ENCODE results near the gene PPP2R3B. TPM values are rescaled to one million over a fixed set of nuclear protein-coding genes. Genes with fewer than 3 reads are reported as not detected.

The PPP2R3B gene
- total RNA-seq, 1 donor from 2014 or later, result 30.3 TPM

GRCh38 chrX:355329-356050 is 31.2 kb downstream of the PPP2R3B start:
- peaks cover 9% of the 10 kb centered on the region for H3K36me3 ChIP-seq

GRCh38 chrX:353566-354535 is 32.9 kb downstream of the PPP2R3B start:
- Histone ChIP-seq H3K9ac (no peak overlapping the region), H3K27ac (no peak overlapping the region), H3K4me1 (no peaks in the 10 kb centered on the region), H3K27me3 (no peaks in the 10 kb centered on the region), H3K36me3 (no peaks in the 10 kb centered on the region), H3K4me2 (no peak overlapping the region), H3K79me2 (ENCODE audit: low read depth) (peaks cover 39% of the 10 kb centered on the region), H3K4me3 (no peak overlapping the region), H3K9me3 (ENCODE audit: low read depth) (no peaks in the 10 kb centered on the region), H2AFZ (replicated peaks) (no peak overlapping the region), H3F3A (ENCODE audit: low read depth) (no peaks in the 10 kb centered on the region), H4K20me1 (ENCODE audit: low read depth) (peaks cover 14% of the 10 kb centered on the region)
- Mint-ChIP-seq H3K27me3 (ENCODE audit: insufficient read depth, low read depth) (peaks cover 5% of the 10 kb centered on the region), H3K9me3 (peaks cover 2% of the 10 kb centered on the region), H3K27ac (no peak overlapping the region), H3K4me1 (peaks cover 23% of the 10 kb centered on the region), H3K36me3 (peaks cover 45% of the 10 kb centered on the region), H3K4me3 (no peak overlapping the region)
- TF ChIP-seq EZH2 (IDR thresholded peaks at IDR 0.05), result no peak
- TF ChIP-seq CTCF (IDR thresholded peaks at IDR 0.05), result no peak
- TF ChIP-seq EZH2phosphoT487 (IDR thresholded peaks at IDR 0.05), result no peak
- DNase-seq (ENCODE audit: low spot score), result no peak

More at GRCh38 chrX:355329-356050, 31.2 kb downstream of the PPP2R3B start:
- TF ChIP-seq EZH2phosphoT487 (IDR thresholded peaks at IDR 0.05) (no peak), EZH2 (IDR thresholded peaks at IDR 0.05) (no peak), CTCF (IDR thresholded peaks at IDR 0.05) (no peak)
- H3K4me2 ChIP-seq, result no peak overlapping the region
- Mint-ChIP-seq H3K27ac (no peak overlapping the region), H3K4me1 (peaks cover 14% of the 10 kb centered on the region), H3K27me3 (ENCODE audit: insufficient read depth, low read depth) (peaks cover 7% of the 10 kb centered on the region), H3K9me3 (peaks cover 8% of the 10 kb centered on the region), H3K4me3 (no peak overlapping the region), H3K36me3 (peaks cover 48% of the 10 kb centered on the region)
- no peak overlapping the region for H3K4me3 ChIP-seq
- H3K9ac ChIP-seq, result no peak overlapping the region
- H3K9me3 ChIP-seq (ENCODE audit: low read depth), result no peaks in the 10 kb centered on the region
- peaks cover 35% of the 10 kb centered on the region for H3K79me2 ChIP-seq (ENCODE audit: low read depth)
- H3K27me3 ChIP-seq, result no peaks in the 10 kb centered on the region
- no peaks in the 10 kb centered on the region for H3F3A ChIP-seq (ENCODE audit: low read depth)
- H3K27ac ChIP-seq, result no peak overlapping the region
- H2AFZ ChIP-seq (replicated peaks), result no peak overlapping the region
- peaks cover 12% of the 10 kb centered on the region for H4K20me1 ChIP-seq (ENCODE audit: low read depth)
- H3K4me1 ChIP-seq, result no peaks in the 10 kb centered on the region
- DNase-seq (ENCODE audit: low spot score), result no peak

GRCh38 chrX:352582-353314 is 34.0 kb downstream of the PPP2R3B start:
- Histone ChIP-seq H3K9ac (no peak overlapping the region), H3K27ac (no peak overlapping the region), H3K27me3 (no peaks in the 10 kb centered on the region), H4K20me1 (ENCODE audit: low read depth) (peaks cover 16% of the 10 kb centered on the region), H3K79me2 (ENCODE audit: low read depth) (peaks cover 42% of the 10 kb centered on the region), H3K9me3 (ENCODE audit: low read depth) (no peaks in the 10 kb centered on the region), H2AFZ (replicated peaks) (no peak overlapping the region), H3F3A (ENCODE audit: low read depth) (no peaks in the 10 kb centered on the region), H3K36me3 (no peaks in the 10 kb centered on the region), H3K4me1 (no peaks in the 10 kb centered on the region), H3K4me3 (no peak overlapping the region), H3K4me2 (no peak overlapping the region)
- TF ChIP-seq CTCF (IDR thresholded peaks at IDR 0.05), result no peak
- TF ChIP-seq EZH2 (IDR thresholded peaks at IDR 0.05), result no peak
- TF ChIP-seq EZH2phosphoT487 (IDR thresholded peaks at IDR 0.05), result no peak
- Mint-ChIP-seq H3K4me3 (no peak overlapping the region), H3K27me3 (ENCODE audit: insufficient read depth, low read depth) (peaks cover 5% of the 10 kb centered on the region), H3K27ac (no peak overlapping the region), H3K9me3 (peaks cover 2% of the 10 kb centered on the region), H3K4me1 (peaks cover 26% of the 10 kb centered on the region), H3K36me3 (peaks cover 49% of the 10 kb centered on the region)
- DNase-seq (ENCODE audit: low spot score), result no peak
